Measurements from ENCODE around the gene PDE3A. TPM values are rescaled to one million over a fixed set of nuclear protein-coding genes. Genes with fewer than 3 reads are reported as not detected.

PDE3A gene
- total RNA-seq, 1 experiment from 2014 or later, result 0.12 TPM

DNA sequence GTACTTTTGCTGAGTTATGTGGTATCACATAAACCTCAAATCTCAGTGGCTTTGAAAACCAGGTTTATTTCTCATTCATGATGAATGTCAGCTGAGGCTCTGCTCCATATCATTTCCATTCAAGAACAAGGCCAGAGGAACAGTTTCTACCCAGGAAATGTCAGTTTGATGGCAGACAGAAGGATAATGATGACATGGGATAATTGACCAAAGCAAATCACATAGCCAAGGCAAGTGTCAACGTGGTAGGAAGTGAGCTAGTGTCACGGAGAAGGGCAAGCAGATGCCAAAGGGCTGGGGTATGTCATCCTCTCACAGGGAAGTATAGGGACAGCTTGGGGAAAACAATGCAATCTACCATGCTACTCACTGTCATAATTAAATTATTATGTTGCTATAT lies 12.3 kb upstream of the PDE3A start (continued):
- TF ChIP-seq, protein P1, sequence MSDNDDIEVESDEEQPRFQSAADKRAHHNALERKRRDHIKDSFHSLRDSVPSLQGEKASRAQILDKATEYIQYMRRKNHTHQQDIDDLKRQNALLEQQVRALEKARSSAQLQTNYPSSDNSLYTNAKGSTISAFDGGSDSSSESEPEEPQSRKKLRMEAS (IDR thresholded peaks at IDR 0.05), result no peak
- TF ChIP-seq TCF7L2 (IDR thresholded peaks at IDR 0.05; ENCODE audit: borderline replicate concordance, extremely low read depth, insufficient read depth, insufficient read length) (no peak), CEBPB (IDR thresholded peaks at IDR 0.05; ENCODE audit: low read depth) (no peak), YY1 (IDR thresholded peaks at IDR 0.05; ENCODE audit: extremely low read depth, insufficient replicate concordance, low read depth, low read length) (no peak)
- TF ChIP-seq, protein P2, sequence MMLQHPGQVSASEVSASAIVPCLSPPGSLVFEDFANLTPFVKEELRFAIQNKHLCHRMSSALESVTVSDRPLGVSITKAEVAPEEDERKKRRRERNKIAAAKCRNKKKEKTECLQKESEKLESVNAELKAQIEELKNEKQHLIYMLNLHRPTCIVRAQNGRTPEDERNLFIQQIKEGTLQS (IDR thresholded peaks at IDR 0.05), result no peak

DNA sequence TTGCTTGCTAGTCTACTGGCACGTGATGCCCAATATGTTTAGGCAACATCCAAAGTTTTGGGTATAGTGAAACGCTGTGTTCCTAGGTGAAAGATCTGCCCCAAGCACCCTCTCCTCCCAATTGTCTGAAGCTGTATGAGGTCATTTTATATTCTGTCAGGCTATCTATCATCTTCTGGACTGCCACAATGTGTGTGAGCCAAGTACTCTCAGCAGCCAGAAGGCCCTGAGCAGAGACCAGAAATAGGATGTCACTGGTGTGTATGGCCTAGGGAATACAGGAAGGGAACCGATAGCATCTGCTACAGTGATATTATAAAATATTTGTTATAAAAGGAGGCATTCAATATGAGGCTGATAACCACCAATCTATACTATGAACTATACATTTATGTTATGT lies 7.9 kb upstream of the PDE3A start:
- intact Hi-C loops (cut with micrococcal nuclease), result loop anchor here (10.0 kb wide), 1 partner anchor 366 kb away; no protein-coding TSS in a partner anchor
- no peak for TF ChIP-seq FOSL1 (IDR thresholded peaks at IDR 0.05; ENCODE audit: low read depth)
- TF ChIP-seq YY1 (IDR thresholded peaks at IDR 0.05; ENCODE audit: extremely low read depth, insufficient replicate concordance, low read depth, low read length), result no peak
- TF ChIP-seq, protein P2 (IDR thresholded peaks at IDR 0.05), result no peak
- no peak for TF ChIP-seq POLR2A (IDR thresholded peaks at IDR 0.05; ENCODE audit: borderline replicate concordance, extremely low read depth, insufficient read depth, insufficient read length)
- TF ChIP-seq EGR1 (IDR thresholded peaks at IDR 0.05; ENCODE audit: low read depth), result no peak
- TF ChIP-seq, protein P3, sequence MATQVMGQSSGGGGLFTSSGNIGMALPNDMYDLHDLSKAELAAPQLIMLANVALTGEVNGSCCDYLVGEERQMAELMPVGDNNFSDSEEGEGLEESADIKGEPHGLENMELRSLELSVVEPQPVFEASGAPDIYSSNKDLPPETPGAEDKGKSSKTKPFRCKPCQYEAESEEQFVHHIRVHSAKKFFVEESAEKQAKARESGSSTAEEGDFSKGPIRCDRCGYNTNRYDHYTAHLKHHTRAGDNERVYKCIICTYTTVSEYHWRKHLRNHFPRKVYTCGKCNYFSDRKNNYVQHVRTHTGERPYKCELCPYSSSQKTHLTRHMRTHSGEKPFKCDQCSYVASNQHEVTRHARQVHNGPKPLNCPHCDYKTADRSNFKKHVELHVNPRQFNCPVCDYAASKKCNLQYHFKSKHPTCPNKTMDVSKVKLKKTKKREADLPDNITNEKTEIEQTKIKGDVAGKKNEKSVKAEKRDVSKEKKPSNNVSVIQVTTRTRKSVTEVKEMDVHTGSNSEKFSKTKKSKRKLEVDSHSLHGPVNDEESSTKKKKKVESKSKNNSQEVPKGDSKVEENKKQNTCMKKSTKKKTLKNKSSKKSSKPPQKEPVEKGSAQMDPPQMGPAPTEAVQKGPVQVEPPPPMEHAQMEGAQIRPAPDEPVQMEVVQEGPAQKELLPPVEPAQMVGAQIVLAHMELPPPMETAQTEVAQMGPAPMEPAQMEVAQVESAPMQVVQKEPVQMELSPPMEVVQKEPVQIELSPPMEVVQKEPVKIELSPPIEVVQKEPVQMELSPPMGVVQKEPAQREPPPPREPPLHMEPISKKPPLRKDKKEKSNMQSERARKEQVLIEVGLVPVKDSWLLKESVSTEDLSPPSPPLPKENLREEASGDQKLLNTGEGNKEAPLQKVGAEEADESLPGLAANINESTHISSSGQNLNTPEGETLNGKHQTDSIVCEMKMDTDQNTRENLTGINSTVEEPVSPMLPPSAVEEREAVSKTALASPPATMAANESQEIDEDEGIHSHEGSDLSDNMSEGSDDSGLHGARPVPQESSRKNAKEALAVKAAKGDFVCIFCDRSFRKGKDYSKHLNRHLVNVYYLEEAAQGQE (IDR thresholded peaks at IDR 0.05; ENCODE audit: low read depth), result no peak
- TF ChIP-seq, protein P4, sequence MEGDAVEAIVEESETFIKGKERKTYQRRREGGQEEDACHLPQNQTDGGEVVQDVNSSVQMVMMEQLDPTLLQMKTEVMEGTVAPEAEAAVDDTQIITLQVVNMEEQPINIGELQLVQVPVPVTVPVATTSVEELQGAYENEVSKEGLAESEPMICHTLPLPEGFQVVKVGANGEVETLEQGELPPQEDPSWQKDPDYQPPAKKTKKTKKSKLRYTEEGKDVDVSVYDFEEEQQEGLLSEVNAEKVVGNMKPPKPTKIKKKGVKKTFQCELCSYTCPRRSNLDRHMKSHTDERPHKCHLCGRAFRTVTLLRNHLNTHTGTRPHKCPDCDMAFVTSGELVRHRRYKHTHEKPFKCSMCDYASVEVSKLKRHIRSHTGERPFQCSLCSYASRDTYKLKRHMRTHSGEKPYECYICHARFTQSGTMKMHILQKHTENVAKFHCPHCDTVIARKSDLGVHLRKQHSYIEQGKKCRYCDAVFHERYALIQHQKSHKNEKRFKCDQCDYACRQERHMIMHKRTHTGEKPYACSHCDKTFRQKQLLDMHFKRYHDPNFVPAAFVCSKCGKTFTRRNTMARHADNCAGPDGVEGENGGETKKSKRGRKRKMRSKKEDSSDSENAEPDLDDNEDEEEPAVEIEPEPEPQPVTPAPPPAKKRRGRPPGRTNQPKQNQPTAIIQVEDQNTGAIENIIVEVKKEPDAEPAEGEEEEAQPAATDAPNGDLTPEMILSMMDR (IDR thresholded peaks at IDR 0.05 in 2 of 3, conservative IDR thresholded peaks at IDR 0.05 in 1 of 3; ENCODE audit: borderline replicate concordance in 1 of 3, insufficient read depth in 1 of 3, low read depth in 2 of 3, low read length in 2 of 3), result no peak
- no peaks in the 10 kb centered on the region for H4K20me1 ChIP-seq (ENCODE audit: insufficient read depth)
- no peak overlapping the region for H2AFZ ChIP-seq (ENCODE audit: low read depth, low read length, poor library complexity, severe bottlenecking)
- H3K27me3 ChIP-seq (ENCODE audit: insufficient read depth, low read length), result no peaks in the 10 kb centered on the region
- H3K79me2 ChIP-seq (ENCODE audit: insufficient read depth, low read length), result no peaks in the 10 kb centered on the region
- H3K4me2 ChIP-seq (ENCODE audit: low read length), result no peak overlapping the region
- no peaks in the 10 kb centered on the region for H3K36me3 ChIP-seq (ENCODE audit: control insufficient read depth in 1 of 2, insufficient read depth in 2 of 2, low read length in 2 of 2)
- no peak for DNase-seq (ENCODE audit: low read depth, low spot score)
- no peak for ATAC-seq
- H3K9me3 ChIP-seq (ENCODE audit: control insufficient read depth in 1 of 2, insufficient read depth in 1 of 2, low read depth in 1 of 2, low read length in 2 of 2), result no peaks in the 10 kb centered on the region
- no peaks in the 10 kb centered on the region for H3K4me1 ChIP-seq (ENCODE audit: control insufficient read depth in 1 of 2, insufficient read depth in 2 of 2, low read length in 2 of 2)
- no TSS peak for BruUV-seq (replicated peaks)
- H3K9me2 ChIP-seq (ENCODE audit: insufficient read depth), result no peaks in the 10 kb centered on the region
- RAD21 ChIA-PET (ENCODE audit: low non-redundant PET in 1 of 2, low total read pairs in 2 of 2, uncharacterized antibody in 2 of 2, unreplicated experiment in 2 of 2), result no interaction called here
- H3K4me3 ChIP-seq (replicated peaks in 1 of 2; ENCODE audit: low read depth in 1 of 2, low read length in 2 of 2), result no peak overlapping the region
- no peak overlapping the region for H3K27ac ChIP-seq (ENCODE audit: low read depth, low read length)
- CTCF ChIA-PET, result no interaction called here
- no peak overlapping the region for H3K9ac ChIP-seq (ENCODE audit: low read length)
- POLR2A ChIA-PET, result no interaction called here

Data from HCT116 (cell line).